Measurements from ENCODE around the gene HNRNPA1L2. TPM values are rescaled to one million over a fixed set of nuclear protein-coding genes. Genes with fewer than 3 reads are reported as not detected.
A peak's percentile ranks its signal among the peaks of the same experiment; 100 is the strongest.

HNRNPA1L2 gene
- total RNA-seq, 1 donor from 2014 or later = 4.7 TPM

- H3K9me3 Mint-ChIP-seq = no peaks in the 10 kb centered on the region
- DNase-seq (ENCODE audit: low spot score) = no peak
- no peak overlapping the region for H3K4me3 Mint-ChIP-seq
- H3K27me3 Mint-ChIP-seq (ENCODE audit: insufficient read depth, low read depth) = no peaks in the 10 kb centered on the region
- Histone ChIP-seq H3K36me3 (no peaks in the 10 kb centered on the region), H3K27me3 (no peaks in the 10 kb centered on the region), H3K9ac (peak overlapping the region; percentile 81), H3K9me3 (ENCODE audit: low read depth) (no peaks in the 10 kb centered on the region), H3K4me2 (peak overlapping the region; percentile 84), H3K79me2 (ENCODE audit: low read depth) (peaks cover 68% of the 10 kb centered on the region), H3K27ac (peak overlapping the region; percentile 98), H3K4me3 (peak overlapping the region; percentile 89), H4K20me1 (ENCODE audit: low read depth) (peaks cover 7% of the 10 kb centered on the region), H2AFZ (replicated peaks) (peak overlapping the region; percentile 89), H3K4me1 (peaks cover 8% of the 10 kb centered on the region), H3F3A (ENCODE audit: low read depth) (peaks cover 26% of the 10 kb centered on the region)
- TF ChIP-seq EZH2phosphoT487 (IDR thresholded peaks at IDR 0.05) (no peak), EZH2 (IDR thresholded peaks at IDR 0.05) (no peak)
- TF ChIP-seq, protein P1, sequence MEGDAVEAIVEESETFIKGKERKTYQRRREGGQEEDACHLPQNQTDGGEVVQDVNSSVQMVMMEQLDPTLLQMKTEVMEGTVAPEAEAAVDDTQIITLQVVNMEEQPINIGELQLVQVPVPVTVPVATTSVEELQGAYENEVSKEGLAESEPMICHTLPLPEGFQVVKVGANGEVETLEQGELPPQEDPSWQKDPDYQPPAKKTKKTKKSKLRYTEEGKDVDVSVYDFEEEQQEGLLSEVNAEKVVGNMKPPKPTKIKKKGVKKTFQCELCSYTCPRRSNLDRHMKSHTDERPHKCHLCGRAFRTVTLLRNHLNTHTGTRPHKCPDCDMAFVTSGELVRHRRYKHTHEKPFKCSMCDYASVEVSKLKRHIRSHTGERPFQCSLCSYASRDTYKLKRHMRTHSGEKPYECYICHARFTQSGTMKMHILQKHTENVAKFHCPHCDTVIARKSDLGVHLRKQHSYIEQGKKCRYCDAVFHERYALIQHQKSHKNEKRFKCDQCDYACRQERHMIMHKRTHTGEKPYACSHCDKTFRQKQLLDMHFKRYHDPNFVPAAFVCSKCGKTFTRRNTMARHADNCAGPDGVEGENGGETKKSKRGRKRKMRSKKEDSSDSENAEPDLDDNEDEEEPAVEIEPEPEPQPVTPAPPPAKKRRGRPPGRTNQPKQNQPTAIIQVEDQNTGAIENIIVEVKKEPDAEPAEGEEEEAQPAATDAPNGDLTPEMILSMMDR (IDR thresholded peaks at IDR 0.05) = no peak
- H3K36me3 Mint-ChIP-seq = peaks cover 11% of the 10 kb centered on the region
- no peak overlapping the region for H3K27ac Mint-ChIP-seq
- peaks cover 7% of the 10 kb centered on the region for H3K4me1 Mint-ChIP-seq
Observed at GRCh38 chr13:52651897-52652195, 9.6 kb downstream of the HNRNPA1L2 start.

DNA sequence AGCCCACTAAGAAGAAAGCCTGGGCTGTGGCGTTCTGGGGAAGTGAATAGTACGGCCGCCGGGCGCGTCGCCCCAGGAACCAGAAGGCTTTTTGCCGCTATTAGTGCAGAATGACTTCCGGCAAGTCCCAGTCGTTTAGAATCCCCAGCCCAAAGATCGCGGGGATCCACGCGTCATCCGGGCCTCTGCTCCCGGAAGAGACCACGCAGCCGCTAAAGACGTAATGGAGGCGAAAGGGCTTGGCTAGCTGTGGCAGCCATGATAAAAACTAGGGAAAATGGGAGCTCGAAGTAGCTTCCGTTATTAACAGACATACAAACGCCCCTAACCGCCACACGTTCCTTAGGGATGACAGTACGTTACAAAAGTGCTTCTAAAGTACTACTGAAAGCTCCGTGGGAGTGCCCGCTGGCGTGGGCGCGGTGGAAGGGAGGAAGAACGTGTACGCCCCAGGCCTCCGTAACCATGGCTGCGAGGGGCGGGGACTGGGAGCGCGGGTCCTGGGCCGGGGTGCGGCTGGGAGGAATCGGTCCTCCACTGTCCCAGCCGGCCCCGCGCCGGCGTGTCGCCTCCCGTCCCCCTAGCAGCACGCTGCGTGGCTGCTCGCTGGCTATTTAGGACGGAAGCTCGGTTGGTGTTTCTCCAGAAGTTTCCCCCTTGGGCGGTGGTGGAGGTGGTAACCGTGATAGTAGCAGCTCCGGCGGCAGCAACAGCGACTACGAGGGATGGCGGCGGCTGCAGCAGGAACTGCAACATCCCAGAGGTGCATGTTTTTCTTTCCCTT is 10.2 kb downstream of the HNRNPA1L2 start, which contains the start of gene SUGT1:
Gene SUGT1, plus strand, starts transcription at position 641 of the 784 bp plus-strand sequence. Its CDS starts 85 bp downstream, at position 726.
- Histone ChIP-seq H3K36me3 (no peaks in the 10 kb centered on the region), H3F3A (ENCODE audit: low read depth) (peaks cover 26% of the 10 kb centered on the region), H2AFZ (replicated peaks) (peak within 1 kb of the TSS; percentile 89), H3K79me2 (ENCODE audit: low read depth) (peaks cover 74% of the 10 kb centered on the region), H3K4me1 (peaks cover 8% of the 10 kb centered on the region), H4K20me1 (ENCODE audit: low read depth) (peaks cover 7% of the 10 kb centered on the region), H3K9me3 (ENCODE audit: low read depth) (no peaks in the 10 kb centered on the region), H3K9ac (peak within 1 kb of the TSS; percentile 81), H3K27me3 (no peaks in the 10 kb centered on the region), H3K27ac (peak within 1 kb of the TSS; percentile 98), H3K4me3 (peak within 1 kb of the TSS; percentile 89), H3K4me2 (peak within 1 kb of the TSS; percentile 84)
- Mint-ChIP-seq H3K9me3 (no peaks in the 10 kb centered on the region), H3K4me3 (no peak within 1 kb of the TSS), H3K27ac (no peak within 1 kb of the TSS), H3K27me3 (ENCODE audit: insufficient read depth, low read depth) (no peaks in the 10 kb centered on the region), H3K36me3 (peaks cover 11% of the 10 kb centered on the region), H3K4me1 (peaks cover 7% of the 10 kb centered on the region)
- no peak for TF ChIP-seq EZH2 (IDR thresholded peaks at IDR 0.05)
- TF ChIP-seq, protein P1 (IDR thresholded peaks at IDR 0.05) = peak; percentile 69
- peak; percentile 98 for DNase-seq (ENCODE audit: low spot score)

GRCh38 chr13:52652980-52653303 is 10.7 kb downstream of the HNRNPA1L2 start:
- Histone ChIP-seq H3K27me3 (no peaks in the 10 kb centered on the region), H3K36me3 (peaks cover 2% of the 10 kb centered on the region), H2AFZ (replicated peaks) (peak overlapping the region; percentile 42), H3K79me2 (ENCODE audit: low read depth) (peaks cover 79% of the 10 kb centered on the region), H3K4me3 (peak overlapping the region; percentile 89), H3K4me2 (peak overlapping the region; percentile 84), H3K4me1 (peaks cover 8% of the 10 kb centered on the region), H3K9me3 (ENCODE audit: low read depth) (no peaks in the 10 kb centered on the region), H3K27ac (peak overlapping the region; percentile 98), H3F3A (ENCODE audit: low read depth) (peaks cover 26% of the 10 kb centered on the region), H3K9ac (peak overlapping the region; percentile 81), H4K20me1 (ENCODE audit: low read depth) (peaks cover 7% of the 10 kb centered on the region)
- no peak overlapping the region for H3K4me3 Mint-ChIP-seq
- peaks cover 7% of the 10 kb centered on the region for H3K4me1 Mint-ChIP-seq
- no peak for DNase-seq (ENCODE audit: low spot score)
- no peak overlapping the region for H3K27ac Mint-ChIP-seq
- no peaks in the 10 kb centered on the region for H3K9me3 Mint-ChIP-seq
- H3K36me3 Mint-ChIP-seq = peaks cover 11% of the 10 kb centered on the region
- TF ChIP-seq EZH2phosphoT487 (IDR thresholded peaks at IDR 0.05) = no peak
- TF ChIP-seq, protein P1 (IDR thresholded peaks at IDR 0.05) = peak; percentile 9
- no peak for TF ChIP-seq EZH2 (IDR thresholded peaks at IDR 0.05)
- no peaks in the 10 kb centered on the region for H3K27me3 Mint-ChIP-seq (ENCODE audit: insufficient read depth, low read depth)
